HG02970 (cell line): Measurements from ENCODE around the gene RNU1-4.
"Not testable (repeated sequence)": the region's sequence is repeated elsewhere in the genome, so short reads cannot be mapped to it uniquely, and the experiment has no call there.

Experiments
- ATAC-seq: cut with Tn5 transposase; IDR thresholded peaks from one replicate; pipeline ENCODE4 v1.9.1; 2021; ENCODE audit warnings: mild to moderate bottlenecking, moderate library complexity, moderate number of reproducible peaks; ENCODE audit not compliant: unreplicated experiment, low FRiP score

Gene RNU1-4

DNA sequence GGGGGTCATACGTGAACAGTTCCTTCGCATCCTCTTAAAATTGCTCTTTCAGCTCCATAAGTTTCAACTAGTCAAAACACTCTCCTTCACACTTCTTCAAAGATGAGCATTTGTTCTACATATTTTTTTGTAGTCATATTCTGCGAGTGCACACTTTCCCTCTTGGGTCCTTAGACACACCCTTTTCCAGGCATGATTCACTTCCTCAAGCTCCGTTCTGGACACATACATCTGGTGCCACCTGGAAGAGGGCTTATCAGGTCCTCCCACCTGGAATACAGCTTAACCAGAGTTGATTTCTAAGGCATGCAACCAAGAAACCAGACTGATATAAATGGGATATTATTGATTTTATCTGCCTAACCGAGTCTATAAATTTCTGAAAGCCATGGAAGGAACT, 47.4 kb downstream of the RNU1-4 start:
- not testable (repeated sequence) for ATAC-seq
